ENCODE measurements around the gene PGLYRP4. TPM values are rescaled to one million over a fixed set of nuclear protein-coding genes. Genes with fewer than 3 reads are reported as not detected.
"Not testable (repeated sequence)": the region's sequence is repeated elsewhere in the genome, so short reads cannot be mapped to it uniquely, and the experiment has no call there.

PGLYRP4 gene
- total RNA-seq, 1 experiment from 2014 or later: not detected

- Histone ChIP-seq H3K36me3 (ENCODE audit: insufficient read depth, low read length, poor library complexity, severe bottlenecking) (no peaks in the 10 kb centered on the region), H3K9me3 (ENCODE audit: low read depth, low read length, poor library complexity, severe bottlenecking) (peaks cover 4% of the 10 kb centered on the region), H3K4me1 (ENCODE audit: insufficient read depth, low read length, poor library complexity, severe bottlenecking) (no peaks in the 10 kb centered on the region), H3K4me3 (ENCODE audit: low read depth, low read length, poor library complexity, severe bottlenecking) (no peak overlapping the region), H3K27ac (ENCODE audit: low read depth, low read length, poor library complexity, severe bottlenecking) (no peak overlapping the region), H3K27me3 (replicated peaks; ENCODE audit: insufficient read depth, low read depth, low read length, poor library complexity) (peaks cover 4% of the 10 kb centered on the region)
- DNase-seq (ENCODE audit: low spot score): no peak
- TF ChIP-seq EZH2 (IDR thresholded peaks at IDR 0.05; ENCODE audit: borderline replicate concordance, low read depth, low read length, poor library complexity, severe bottlenecking) (no peak), CTCF (conservative IDR thresholded peaks at IDR 0.05; ENCODE audit: low read depth, low read length) (no peak)
- intact Hi-C loops (cut with micrococcal nuclease; ENCODE audit: unreplicated experiment): no loop called here
- ChIA-PET CTCF (no interaction called here), POLR2A (ENCODE audit: low non-redundant PET) (no interaction called here)
- no TSS peak for BruUV-seq (replicated peaks)
These were observed 23.7 kb downstream of the PGLYRP4 start for GRCh38 chr1:153324912-153325311.

- ChIA-PET CTCF (no interaction called here), POLR2A (ENCODE audit: low non-redundant PET) (no interaction called here)
- no peak for DNase-seq (ENCODE audit: low spot score)
- intact Hi-C loops (cut with micrococcal nuclease; ENCODE audit: unreplicated experiment): no loop called here
- Histone ChIP-seq H3K9me3 (ENCODE audit: low read depth, low read length, poor library complexity, severe bottlenecking) (peaks cover 4% of the 10 kb centered on the region), H3K36me3 (ENCODE audit: insufficient read depth, low read length, poor library complexity, severe bottlenecking) (no peaks in the 10 kb centered on the region), H3K4me1 (ENCODE audit: insufficient read depth, low read length, poor library complexity, severe bottlenecking) (no peaks in the 10 kb centered on the region), H3K4me3 (ENCODE audit: low read depth, low read length, poor library complexity, severe bottlenecking) (no peak overlapping the region), H3K27me3 (replicated peaks; ENCODE audit: insufficient read depth, low read depth, low read length, poor library complexity) (peaks cover 4% of the 10 kb centered on the region), H3K27ac (ENCODE audit: low read depth, low read length, poor library complexity, severe bottlenecking) (no peak overlapping the region)
- no peak for TF ChIP-seq EZH2 (IDR thresholded peaks at IDR 0.05; ENCODE audit: borderline replicate concordance, low read depth, low read length, poor library complexity, severe bottlenecking)
- no peak for TF ChIP-seq CTCF (conservative IDR thresholded peaks at IDR 0.05; ENCODE audit: low read depth, low read length)
- no TSS peak for BruUV-seq (replicated peaks)
These were observed 26.1 kb downstream of the PGLYRP4 start for GRCh38 chr1:153322568-153322967.

GRCh38 chr1:153318145-153318544, 30.5 kb downstream of the PGLYRP4 start:
- BruUV-seq (replicated peaks); H3K27me3 ChIP-seq (replicated peaks; ENCODE audit: insufficient read depth, low read depth, low read length, poor library complexity); CTCF ChIA-PET; H3K4me1 ChIP-seq (ENCODE audit: insufficient read depth, low read length, poor library complexity, severe bottlenecking); intact Hi-C loops (cut with micrococcal nuclease; ENCODE audit: unreplicated experiment); H3K4me3 ChIP-seq (ENCODE audit: low read depth, low read length, poor library complexity, severe bottlenecking); H3K27ac ChIP-seq (ENCODE audit: low read depth, low read length, poor library complexity, severe bottlenecking); H3K9me3 ChIP-seq (ENCODE audit: low read depth, low read length, poor library complexity, severe bottlenecking); DNase-seq (ENCODE audit: low spot score); POLR2A ChIA-PET (ENCODE audit: low non-redundant PET); H3K36me3 ChIP-seq (ENCODE audit: insufficient read depth, low read length, poor library complexity, severe bottlenecking): not testable (repeated sequence)

GRCh38 chr1:153316013-153316412, 32.6 kb downstream of the PGLYRP4 start:
- CTCF ChIA-PET; H3K36me3 ChIP-seq (ENCODE audit: insufficient read depth, low read length, poor library complexity, severe bottlenecking); DNase-seq (ENCODE audit: low spot score); H3K4me3 ChIP-seq (ENCODE audit: low read depth, low read length, poor library complexity, severe bottlenecking); POLR2A ChIA-PET (ENCODE audit: low non-redundant PET); intact Hi-C loops (cut with micrococcal nuclease; ENCODE audit: unreplicated experiment); H3K9me3 ChIP-seq (ENCODE audit: low read depth, low read length, poor library complexity, severe bottlenecking); H3K4me1 ChIP-seq (ENCODE audit: insufficient read depth, low read length, poor library complexity, severe bottlenecking); BruUV-seq (replicated peaks); H3K27ac ChIP-seq (ENCODE audit: low read depth, low read length, poor library complexity, severe bottlenecking); H3K27me3 ChIP-seq (replicated peaks; ENCODE audit: insufficient read depth, low read depth, low read length, poor library complexity): not testable (repeated sequence)

- H3K9me3 ChIP-seq (ENCODE audit: low read depth, low read length, poor library complexity, severe bottlenecking); POLR2A ChIA-PET (ENCODE audit: low non-redundant PET); DNase-seq (ENCODE audit: low spot score); intact Hi-C loops (cut with micrococcal nuclease; ENCODE audit: unreplicated experiment); H3K36me3 ChIP-seq (ENCODE audit: insufficient read depth, low read length, poor library complexity, severe bottlenecking); H3K4me3 ChIP-seq (ENCODE audit: low read depth, low read length, poor library complexity, severe bottlenecking); H3K27ac ChIP-seq (ENCODE audit: low read depth, low read length, poor library complexity, severe bottlenecking); BruUV-seq (replicated peaks); CTCF ChIA-PET; H3K27me3 ChIP-seq (replicated peaks; ENCODE audit: insufficient read depth, low read depth, low read length, poor library complexity); H3K4me1 ChIP-seq (ENCODE audit: insufficient read depth, low read length, poor library complexity, severe bottlenecking): not testable (repeated sequence)
These were observed 34.3 kb downstream of the PGLYRP4 start for GRCh38 chr1:153314388-153314787.

Data from A673 (cell line).